ENCODE measurements around the gene JPH4. TPM values are rescaled to one million over a fixed set of nuclear protein-coding genes. Genes with fewer than 3 reads are reported as not detected.

JPH4 gene
- total RNA-seq, 1 experiment from 2014 or later: not detected

DNA sequence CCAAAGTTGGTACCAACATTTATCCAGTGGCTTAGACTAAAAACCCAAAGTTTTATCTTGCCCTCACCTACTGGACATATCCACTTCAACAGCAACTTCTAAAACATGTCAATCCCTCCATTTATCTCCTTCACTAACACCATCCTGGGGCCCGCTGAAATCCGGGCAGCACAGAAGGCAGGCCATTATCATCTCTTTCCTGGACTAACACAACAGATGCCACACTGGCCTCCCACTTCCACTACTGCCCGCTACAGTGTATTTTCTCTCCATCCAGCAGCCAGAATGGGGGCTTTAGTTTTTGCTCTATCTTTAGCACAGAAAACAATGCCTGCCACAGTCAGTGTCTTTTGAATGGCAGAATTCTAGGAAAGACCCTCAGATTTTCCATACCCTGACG, 42.6 kb downstream of the JPH4 start:
- CTCF ChIA-PET: no interaction called here
- TF ChIP-seq CTCF (IDR thresholded peaks at IDR 0.05; ENCODE audit: insufficient read depth in 1 of 2, low read depth in 1 of 2, low read length in 1 of 2, severe bottlenecking in 1 of 2, unreplicated experiment in 1 of 2): no peak
- intact Hi-C loops (cut with micrococcal nuclease; ENCODE audit: unreplicated experiment): no loop called here

GRCh38 chr14:23533652-23534435, 44.7 kb downstream of the JPH4 start:
- CTCF ChIA-PET: interaction anchor here (0.6 kb wide), 1 partner anchor 25 kb away, joined by 5 read pairs; no protein-coding TSS in a partner anchor
- Histone ChIP-seq H3K27me3 (replicated peaks; ENCODE audit: control insufficient read depth, insufficient read depth, low read length) (no peaks in the 10 kb centered on the region), H3K4me3 (ENCODE audit: low read depth, low read length) (no peak overlapping the region), H3K4me1 (no peaks in the 10 kb centered on the region), H3K36me3 (ENCODE audit: control insufficient read depth, insufficient read depth, low read length) (no peaks in the 10 kb centered on the region), H3K9me3 (no peaks in the 10 kb centered on the region)
- no peak for TF ChIP-seq CTCF (IDR thresholded peaks at IDR 0.05; ENCODE audit: insufficient read depth in 1 of 2, low read depth in 1 of 2, low read length in 1 of 2, severe bottlenecking in 1 of 2, unreplicated experiment in 1 of 2)
- Mint-ChIP-seq H3K27me3 (ENCODE audit: insufficient read depth, unreplicated experiment) (no peaks in the 10 kb centered on the region), H3K27ac (ENCODE audit: unreplicated experiment) (no peak overlapping the region), H3K4me3 (ENCODE audit: unreplicated experiment) (no peak overlapping the region), H3K36me3 (ENCODE audit: insufficient read depth, unreplicated experiment) (no peaks in the 10 kb centered on the region), H3K9me3 (ENCODE audit: unreplicated experiment) (no peaks in the 10 kb centered on the region), H3K4me1 (ENCODE audit: low read depth, unreplicated experiment) (no peaks in the 10 kb centered on the region)
- POLR2A ChIA-PET: interaction anchor here (0.6 kb wide), 1 partner anchor 38 kb away, joined by 3 read pairs; no protein-coding TSS in a partner anchor
- intact Hi-C loops (cut with micrococcal nuclease; ENCODE audit: unreplicated experiment): no loop called here
- no TSS peak for BruUV-seq (replicated peaks)
- DNase-seq: no peak

More for the DNA sequence above, 42.6 kb downstream of the JPH4 start:
- no peak overlapping the region for H3K27ac Mint-ChIP-seq (ENCODE audit: unreplicated experiment)
- BruUV-seq (replicated peaks): no TSS peak
- no peaks in the 10 kb centered on the region for H3K9me3 ChIP-seq
- no peak overlapping the region for H3K4me3 Mint-ChIP-seq (ENCODE audit: unreplicated experiment)
- H3K4me3 ChIP-seq (ENCODE audit: low read depth, low read length): no peak overlapping the region
- no peaks in the 10 kb centered on the region for H3K9me3 Mint-ChIP-seq (ENCODE audit: unreplicated experiment)
- no peaks in the 10 kb centered on the region for H3K27me3 Mint-ChIP-seq (ENCODE audit: insufficient read depth, unreplicated experiment)
- no peaks in the 10 kb centered on the region for H3K27me3 ChIP-seq (replicated peaks; ENCODE audit: control insufficient read depth, insufficient read depth, low read length)
- no peaks in the 10 kb centered on the region for H3K4me1 ChIP-seq
- no peaks in the 10 kb centered on the region for H3K36me3 Mint-ChIP-seq (ENCODE audit: insufficient read depth, unreplicated experiment)
- POLR2A ChIA-PET: no interaction called here
- H3K36me3 ChIP-seq (ENCODE audit: control insufficient read depth, insufficient read depth, low read length): no peaks in the 10 kb centered on the region
- no peak for DNase-seq
- H3K4me1 Mint-ChIP-seq (ENCODE audit: low read depth, unreplicated experiment): peaks cover 7% of the 10 kb centered on the region

DNA sequence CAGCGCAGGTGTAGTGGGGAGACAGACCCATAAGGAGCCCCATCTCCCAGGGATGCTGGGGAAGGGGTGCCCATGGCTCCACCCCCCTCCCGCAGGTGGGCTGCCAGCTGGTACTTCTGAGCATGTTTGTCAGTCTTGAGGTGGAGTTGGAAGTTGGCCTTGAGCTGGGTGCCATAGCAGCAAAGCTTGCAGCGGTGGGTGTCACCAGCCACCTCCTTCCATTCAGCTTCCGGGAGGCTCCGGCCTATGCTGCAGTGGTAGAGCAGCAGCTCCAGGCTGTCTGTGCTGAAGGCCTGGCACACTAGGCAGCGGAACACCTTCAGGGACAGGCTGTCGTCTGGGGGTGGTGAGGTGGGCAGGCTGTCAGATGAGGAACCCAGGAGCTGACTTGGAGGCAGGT, 45.9 kb downstream of the JPH4 start:
- intact Hi-C loops (cut with micrococcal nuclease; ENCODE audit: unreplicated experiment): no loop called here
- CTCF ChIA-PET: no interaction called here
- no peak overlapping the region for H3K4me3 ChIP-seq (ENCODE audit: low read depth, low read length)
- no peaks in the 10 kb centered on the region for H3K9me3 ChIP-seq
- Mint-ChIP-seq H3K36me3 (ENCODE audit: insufficient read depth, unreplicated experiment) (no peaks in the 10 kb centered on the region), H3K9me3 (ENCODE audit: unreplicated experiment) (no peaks in the 10 kb centered on the region), H3K4me1 (ENCODE audit: low read depth, unreplicated experiment) (no peaks in the 10 kb centered on the region), H3K27ac (ENCODE audit: unreplicated experiment) (no peak overlapping the region), H3K4me3 (ENCODE audit: unreplicated experiment) (no peak overlapping the region), H3K27me3 (ENCODE audit: insufficient read depth, unreplicated experiment) (no peaks in the 10 kb centered on the region)
- no peak for DNase-seq
- POLR2A ChIA-PET: no interaction called here
- H3K27me3 ChIP-seq (replicated peaks; ENCODE audit: control insufficient read depth, insufficient read depth, low read length): no peaks in the 10 kb centered on the region
- TF ChIP-seq CTCF (IDR thresholded peaks at IDR 0.05; ENCODE audit: insufficient read depth in 1 of 2, low read depth in 1 of 2, low read length in 1 of 2, severe bottlenecking in 1 of 2, unreplicated experiment in 1 of 2): no peak
- BruUV-seq (replicated peaks): no TSS peak
- H3K4me1 ChIP-seq: no peaks in the 10 kb centered on the region
- no peaks in the 10 kb centered on the region for H3K36me3 ChIP-seq (ENCODE audit: control insufficient read depth, insufficient read depth, low read length)

Data from Caco-2 (cell line).